ENCODE measurements around the gene SRCAP. TPM values are rescaled to one million over a fixed set of nuclear protein-coding genes. Genes with fewer than 3 reads are reported as not detected.

The SRCAP gene
- polyA plus RNA-seq, 1 donor (not counting 4 experiments of a cell fraction or from before 2014, with no cell fraction given): 1.4 TPM

DNA sequence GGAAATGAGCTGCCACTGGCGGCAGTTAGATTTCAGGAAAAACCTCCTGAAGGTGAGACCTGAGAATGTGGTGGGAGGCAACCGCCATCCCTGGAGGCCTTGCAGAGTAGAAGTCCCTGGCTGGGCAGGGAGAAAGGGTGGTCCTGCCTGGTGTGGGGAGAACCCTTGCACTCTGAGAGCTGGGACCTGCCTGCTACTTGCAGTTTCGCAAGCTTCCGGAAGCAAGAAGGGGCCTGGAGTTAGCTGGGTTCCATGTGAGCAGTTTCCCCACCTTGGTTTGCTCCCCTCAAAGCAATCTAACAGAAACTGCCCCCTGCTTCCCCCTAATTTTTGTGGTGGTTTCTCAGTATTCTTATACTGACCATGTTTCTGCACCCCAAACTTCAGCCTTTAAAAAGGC lies 81.6 kb downstream of the SRCAP start:
- Histone ChIP-seq H3K9me3 (ENCODE audit: control insufficient read depth, low read depth, low read length) (no peaks in the 10 kb centered on the region), H3K9me1 (ENCODE audit: control insufficient read depth, extremely low read depth, insufficient read depth, low read length) (no peaks in the 10 kb centered on the region), H3K36me3 (ENCODE audit: control insufficient read depth in 2 of 2, extremely low read depth in 1 of 2, insufficient read depth in 2 of 2, low read length in 2 of 2) (peaks cover 6 to 20% of the 10 kb centered on the region in 2 experiments), H3K9ac (ENCODE audit: control insufficient read depth, extremely low read depth, insufficient read depth, low read length) (no peak overlapping the region), H4K20me1 (ENCODE audit: control insufficient read depth, extremely low read depth, insufficient read depth, low read length) (no peaks in the 10 kb centered on the region), H3K4me3 (ENCODE audit: control insufficient read depth in 2 of 3, extremely low read depth in 1 of 3, insufficient read depth in 2 of 3, low read depth in 1 of 3, low read length in 3 of 3) (no peak overlapping the region), H3K27me3 (ENCODE audit: control insufficient read depth, extremely low read depth, insufficient read depth, low read length) (no peaks in the 10 kb centered on the region), H3K4me1 (ENCODE audit: control insufficient read depth, extremely low read depth, insufficient read depth, low read length) (peaks cover 2% of the 10 kb centered on the region), H3K4me2 (ENCODE audit: control insufficient read depth, extremely low read depth, insufficient read depth, low read depth, low read length) (no peak overlapping the region), H2AFZ (ENCODE audit: control insufficient read depth, low read length) (no peak overlapping the region), H3K27ac (ENCODE audit: control insufficient read depth, insufficient read depth, low read length) (no peak overlapping the region), H3K79me2 (ENCODE audit: control insufficient read depth, insufficient read depth, low read length) (peaks cover 6% of the 10 kb centered on the region)
- TF ChIP-seq, protein P1, sequence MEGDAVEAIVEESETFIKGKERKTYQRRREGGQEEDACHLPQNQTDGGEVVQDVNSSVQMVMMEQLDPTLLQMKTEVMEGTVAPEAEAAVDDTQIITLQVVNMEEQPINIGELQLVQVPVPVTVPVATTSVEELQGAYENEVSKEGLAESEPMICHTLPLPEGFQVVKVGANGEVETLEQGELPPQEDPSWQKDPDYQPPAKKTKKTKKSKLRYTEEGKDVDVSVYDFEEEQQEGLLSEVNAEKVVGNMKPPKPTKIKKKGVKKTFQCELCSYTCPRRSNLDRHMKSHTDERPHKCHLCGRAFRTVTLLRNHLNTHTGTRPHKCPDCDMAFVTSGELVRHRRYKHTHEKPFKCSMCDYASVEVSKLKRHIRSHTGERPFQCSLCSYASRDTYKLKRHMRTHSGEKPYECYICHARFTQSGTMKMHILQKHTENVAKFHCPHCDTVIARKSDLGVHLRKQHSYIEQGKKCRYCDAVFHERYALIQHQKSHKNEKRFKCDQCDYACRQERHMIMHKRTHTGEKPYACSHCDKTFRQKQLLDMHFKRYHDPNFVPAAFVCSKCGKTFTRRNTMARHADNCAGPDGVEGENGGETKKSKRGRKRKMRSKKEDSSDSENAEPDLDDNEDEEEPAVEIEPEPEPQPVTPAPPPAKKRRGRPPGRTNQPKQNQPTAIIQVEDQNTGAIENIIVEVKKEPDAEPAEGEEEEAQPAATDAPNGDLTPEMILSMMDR (optimal IDR thresholded peaks at IDR 0.05 in 1 of 3, IDR thresholded peaks at IDR 0.05 in 1 of 3, conservative IDR thresholded peaks at IDR 0.05 in 1 of 3; ENCODE audit: extremely low read depth in 1 of 3, insufficient read depth in 2 of 3, low read length in 3 of 3): no peak
- TF ChIP-seq EZH2 (IDR thresholded peaks at IDR 0.05; ENCODE audit: low read length): no peak
- FAIRE-seq: no peak
- DNase-seq (ENCODE audit: low read depth, low spot score): no peak
- dilution Hi-C loops (cut with MboI; ENCODE audit: extremely low pct_ligation_motif_present, low sequenced_read_pairs): loop anchor here (25.0 kb wide), 1 partner anchor 107 kb away; the partner anchor contains the start of genes BCL7C and CTF1

DNA sequence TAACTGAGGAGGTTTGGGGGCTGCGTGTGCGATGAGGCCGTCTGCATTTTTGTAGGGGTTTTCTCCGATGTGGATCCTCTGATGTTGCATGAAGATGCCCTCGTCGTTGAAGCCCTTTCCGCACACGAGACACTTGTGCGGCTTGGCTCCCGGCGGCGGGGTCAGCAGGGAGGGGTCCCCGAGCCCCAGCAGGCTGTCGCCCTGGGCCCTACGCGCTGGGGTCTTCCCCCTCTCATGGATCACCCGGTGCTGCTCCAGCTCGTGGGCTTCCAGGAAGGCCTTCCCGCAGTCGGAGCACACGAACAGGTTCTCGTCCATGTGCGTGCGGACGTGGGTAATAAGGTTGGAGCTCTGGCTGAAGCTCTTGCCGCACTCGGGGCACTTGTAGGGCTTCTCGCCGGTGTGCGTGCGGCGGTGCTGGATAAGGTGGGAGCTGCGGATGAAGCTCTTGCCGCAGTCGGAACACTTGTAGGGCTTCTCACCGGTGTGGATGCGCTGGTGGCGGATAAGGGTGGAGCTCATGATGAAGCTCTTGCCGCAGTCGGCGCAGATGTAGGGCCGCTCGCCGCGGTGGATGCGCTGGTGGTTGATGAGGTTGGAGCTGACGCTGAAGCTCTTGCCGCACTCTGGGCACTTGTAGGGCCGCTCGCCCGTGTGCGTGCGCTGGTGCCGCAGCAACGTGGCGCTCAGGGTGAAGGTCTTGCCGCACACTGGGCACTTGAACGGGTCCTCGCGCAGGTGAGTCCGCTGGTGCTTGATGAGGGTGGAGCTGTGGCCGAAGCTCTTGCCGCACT lies 83.7 kb downstream of the SRCAP start:
- H3K79me2 ChIP-seq (ENCODE audit: control insufficient read depth, insufficient read depth, low read length): peaks cover 20% of the 10 kb centered on the region
- peaks cover 8% of the 10 kb centered on the region for H3K4me1 ChIP-seq (ENCODE audit: control insufficient read depth, extremely low read depth, insufficient read depth, low read length)
- no peaks in the 10 kb centered on the region for H4K20me1 ChIP-seq (ENCODE audit: control insufficient read depth, extremely low read depth, insufficient read depth, low read length)
- no peak overlapping the region for H3K9ac ChIP-seq (ENCODE audit: control insufficient read depth, extremely low read depth, insufficient read depth, low read length)
- H3K27me3 ChIP-seq (ENCODE audit: control insufficient read depth, extremely low read depth, insufficient read depth, low read length): no peaks in the 10 kb centered on the region
- no peak for TF ChIP-seq EZH2 (IDR thresholded peaks at IDR 0.05; ENCODE audit: low read length)
- TF ChIP-seq, protein P1 (optimal IDR thresholded peaks at IDR 0.05 in 1 of 3, IDR thresholded peaks at IDR 0.05 in 1 of 3, conservative IDR thresholded peaks at IDR 0.05 in 1 of 3; ENCODE audit: extremely low read depth in 1 of 3, insufficient read depth in 2 of 3, low read length in 3 of 3): no peak
- DNase-seq (ENCODE audit: low read depth, low spot score) (no peak), FAIRE-seq (no peak)
- no peak overlapping the region for H3K27ac ChIP-seq (ENCODE audit: control insufficient read depth, insufficient read depth, low read length)
- no peaks in the 10 kb centered on the region for H3K9me1 ChIP-seq (ENCODE audit: control insufficient read depth, extremely low read depth, insufficient read depth, low read length)
- no peak overlapping the region for H3K4me2 ChIP-seq (ENCODE audit: control insufficient read depth, extremely low read depth, insufficient read depth, low read depth, low read length)
- dilution Hi-C loops (cut with MboI; ENCODE audit: extremely low pct_ligation_motif_present, low sequenced_read_pairs): loop anchor here (25.0 kb wide), 1 partner anchor 105 kb away; the partner anchor contains the start of genes BCL7C and CTF1
- peaks cover 6 to 20% of the 10 kb centered on the region in 2 experiments for H3K36me3 ChIP-seq (ENCODE audit: control insufficient read depth in 2 of 2, extremely low read depth in 1 of 2, insufficient read depth in 2 of 2, low read length in 2 of 2)
- H3K9me3 ChIP-seq (ENCODE audit: control insufficient read depth, low read depth, low read length): no peaks in the 10 kb centered on the region
- H2AFZ ChIP-seq (ENCODE audit: control insufficient read depth, low read length): no peak overlapping the region
- H3K4me3 ChIP-seq (ENCODE audit: control insufficient read depth in 2 of 3, extremely low read depth in 1 of 3, insufficient read depth in 2 of 3, low read depth in 1 of 3, low read length in 3 of 3): no peak overlapping the region

Data from keratinocyte (primary cell).